H1 (cell line): Measurements from ENCODE around the gene MYDGF. TPM values are rescaled to one million over a fixed set of nuclear protein-coding genes. Genes with fewer than 3 reads are reported as not detected.
A peak's percentile ranks its signal among the peaks of the same experiment; 100 is the strongest.
"Not testable (repeated sequence)": the region's sequence is repeated elsewhere in the genome, so short reads cannot be mapped to it uniquely, and the experiment has no call there.

Source experiments
- CTCF ChIA-PET: fragments of 300-600 bp; sonication (Branson Sonifier 250); formaldehyde crosslinking; loops from one replicate; lab custom pipeline; 2021; ENCODE audit not compliant: partially characterized antibody; lab: Charles Lee
- POLR2A ChIA-PET: fragments of 300-600 bp; sonication (Branson Sonifier 250); formaldehyde crosslinking; loops from one replicate; lab custom pipeline; 2021; ENCODE audit warnings: inconsistent platforms; ENCODE audit not compliant: partially characterized antibody; lab: Charles Lee
- DNase-seq, 2 experiments: peaks; one replicate each; pipeline versions ENCODE4 v3.0.0 to v3.0.0-alpha.2; 2010 to 2022; ENCODE audit warnings: low spot score in 2 of 2, low read depth in 1 of 2, mixed read lengths in 1 of 2
- FAIRE-seq: peaks from 2 replicates; lab custom pipeline; 2011; peaks lifted over from hg19 to GRCh38; lab: Jason Lieb, UNC
- H2AFZ ChIP-seq: 2 replicates; pipeline ENCODE4 v1.8.1; 2012; ENCODE audit warnings: low read length, inconsistent platforms
- H2AK5ac ChIP-seq: 2 replicates; pipeline ENCODE4 v1.6.1; 2013; ENCODE audit warnings: low read depth, low read length
- H2BK120ac ChIP-seq: replicated peaks from 2 replicates; pipeline ENCODE3; 2013; ENCODE audit warnings: low read depth, low read length, inconsistent platforms
- H2BK12ac ChIP-seq: 2 replicates; pipeline ENCODE4 v1.6.1; 2013; ENCODE audit warnings: low read depth, low read length
- H2BK15ac ChIP-seq: 2 replicates; pipeline ENCODE4 v1.6.1; 2013; ENCODE audit warnings: low read length
- H2BK20ac ChIP-seq: 2 replicates; pipeline ENCODE4 v1.6.1; 2013; ENCODE audit warnings: low read length
- H2BK5ac ChIP-seq: 2 replicates; pipeline ENCODE4 v1.6.1; 2013; ENCODE audit warnings: low read depth, low read length
- H3K14ac ChIP-seq: 2 replicates; pipeline ENCODE4 v1.6.1; 2013; ENCODE audit warnings: inconsistent platforms; ENCODE audit not compliant: insufficient read length
- H3K18ac ChIP-seq: 2 replicates; pipeline ENCODE4 v1.6.1; 2013; ENCODE audit warnings: low read length; ENCODE audit errors: extremely low read depth
- H3K23ac ChIP-seq: 2 replicates; pipeline ENCODE4 v1.6.1; 2013; ENCODE audit warnings: inconsistent platforms; ENCODE audit not compliant: insufficient read length
- H3K23me2 ChIP-seq: 2 replicates; pipeline ENCODE4 v1.6.1; 2013; ENCODE audit warnings: low read depth, low read length
- H3K27ac ChIP-seq: 2 replicates; pipeline ENCODE4 v1.6.1; 2011; ENCODE audit warnings: low read depth, low read length, inconsistent platforms
- H3K27me3 ChIP-seq, 4 experiments: replicated peaks in 1 of 4; 1 replicate in 1 of 4; 2 replicates in 3 of 4; pipeline versions ENCODE4 v1.6.1 to v1.8.1; 2011 to 2013; ENCODE audit warnings: low read length in 3 of 4, mild to moderate bottlenecking in 3 of 4, inconsistent platforms in 2 of 4, mixed read lengths in 2 of 4, moderate library complexity in 1 of 4; ENCODE audit not compliant: control insufficient read depth in 3 of 4, insufficient read depth in 3 of 4; ENCODE audit errors: extremely low read depth in 1 of 4
- H3K36me3 ChIP-seq, 4 experiments: 2 replicates each; pipeline versions ENCODE4 v1.6.1 to v1.8.1; 2011 to 2013; ENCODE audit warnings: mild to moderate bottlenecking in 4 of 4, low read length in 3 of 4, moderate library complexity in 2 of 4, control low read depth in 1 of 4, inconsistent platforms in 1 of 4; ENCODE audit not compliant: insufficient read depth in 4 of 4, control insufficient read depth in 2 of 4
- H3K4ac ChIP-seq: replicated peaks from 2 replicates; pipeline ENCODE3; 2013; ENCODE audit warnings: low read length, low read depth, mixed read lengths, inconsistent platforms; ENCODE audit not compliant: insufficient read length
- H3K4me1 ChIP-seq, 4 experiments: replicated peaks in 1 of 4; 1 replicate in 1 of 4; 2 replicates in 3 of 4; pipeline versions ENCODE4 v1.6.1 to v1.8.1; 2011 to 2013; ENCODE audit warnings: low read length in 3 of 4, inconsistent platforms in 2 of 4, mixed read lengths in 1 of 4; ENCODE audit not compliant: insufficient read depth in 4 of 4, control insufficient read depth in 3 of 4
- H3K4me2 ChIP-seq, 2 experiments: 2 replicates each; pipeline versions ENCODE4 v1.6.1 to v1.8.1; 2011 to 2013; ENCODE audit warnings: low read depth in 2 of 2, low read length in 2 of 2, control low read depth in 1 of 2, inconsistent platforms in 1 of 2, mild to moderate bottlenecking in 1 of 2; ENCODE audit not compliant: insufficient read depth in 1 of 2
- H3K4me3 ChIP-seq, 4 experiments: fragments of 200-600, 300-600 bp in 1 of 4; sonication (generic), shearing (Covaris generic), sonication (Bioruptor Twin) in 1 of 4; 2 replicates each; pipeline versions ENCODE4 v1.5.1 to v1.8.1; 2011 to 2016; ENCODE audit warnings: low read length in 4 of 4, low read depth in 3 of 4, control low read depth in 2 of 4, inconsistent platforms in 2 of 4, mild to moderate bottlenecking in 2 of 4, mixed read lengths in 1 of 4, moderate library complexity in 1 of 4; ENCODE audit not compliant: insufficient read depth in 2 of 4; ENCODE audit errors: extremely low read depth in 1 of 4
- H3K56ac ChIP-seq: replicated peaks from 2 replicates; pipeline ENCODE3; 2013; ENCODE audit warnings: low read depth, mild to moderate bottlenecking, mixed read lengths, low read length, inconsistent platforms; ENCODE audit not compliant: insufficient read length
- H3K79me1 ChIP-seq: 2 replicates; pipeline ENCODE4 v1.6.1; 2013; ENCODE audit warnings: low read depth, low read length, control low read depth
- H3K79me2 ChIP-seq, 2 experiments: 2 replicates each; pipeline versions ENCODE4 v1.6.1 to v1.8.1; 2012 to 2013; ENCODE audit warnings: low read length in 2 of 2, mild to moderate bottlenecking in 2 of 2, inconsistent platforms in 1 of 2; ENCODE audit not compliant: insufficient read depth in 2 of 2, control insufficient read depth in 1 of 2
- H3K9ac ChIP-seq, 4 experiments: replicated peaks in 1 of 4; 1 replicate in 1 of 4; 2 replicates in 3 of 4; pipeline versions ENCODE4 v1.6.1 to v1.8.1; 2011 to 2013; ENCODE audit warnings: low read depth in 3 of 4, low read length in 3 of 4, control low read depth in 2 of 4, mild to moderate bottlenecking in 2 of 4, moderate library complexity in 2 of 4, inconsistent platforms in 1 of 4; ENCODE audit errors: extremely low read depth in 1 of 4
- H3K9me3 ChIP-seq, 2 experiments: 2 replicates each; pipeline versions ENCODE4 v1.6.1 to v1.8.1; 2012 to 2013; ENCODE audit warnings: mild to moderate bottlenecking in 2 of 2, moderate library complexity in 2 of 2, control low read depth in 1 of 2, inconsistent platforms in 1 of 2, low read depth in 1 of 2, low read length in 1 of 2, mixed read lengths in 1 of 2; ENCODE audit not compliant: insufficient read depth in 2 of 2
- H4K20me1 ChIP-seq, 2 experiments: replicated peaks in 1 of 2; 2 replicates each; pipeline versions ENCODE3 to v1.8.1; 2011 to 2013; ENCODE audit warnings: inconsistent platforms in 2 of 2, low read length in 2 of 2, mild to moderate bottlenecking in 1 of 2; ENCODE audit not compliant: insufficient read depth in 2 of 2, control insufficient read depth in 1 of 2
- H4K5ac ChIP-seq: 2 replicates; pipeline ENCODE4 v1.6.1; 2013; ENCODE audit warnings: low read length, low read depth, mixed read lengths, inconsistent platforms; ENCODE audit not compliant: insufficient read length
- H4K8ac ChIP-seq: 2 replicates; pipeline ENCODE4 v1.8.0; 2013; ENCODE audit warnings: mild to moderate bottlenecking, moderate library complexity, low read length, inconsistent platforms; ENCODE audit not compliant: insufficient read depth; ENCODE audit errors: extremely low read depth
- H4K91ac ChIP-seq: replicated peaks from 2 replicates; pipeline ENCODE3; 2013; ENCODE audit warnings: low read length, mixed read lengths, inconsistent platforms; ENCODE audit not compliant: insufficient read length
- WGBS, 2 experiments: shearing (Covaris generic) in 1 of 2; methylation state at CpG; one replicate each; pipeline versions ENCODE4 v1.1.6 to v1.1.7; 2013 to 2015; ENCODE audit warnings: low lambda C conversion rate in 2 of 2, mixed read lengths in 2 of 2, inconsistent platforms in 1 of 2, low coverage in 1 of 2, missing lambda C conversion rate in 1 of 2; ENCODE audit not compliant: insufficient replicate concordance in 2 of 2, insufficient coverage in 1 of 2, insufficient read length in 1 of 2; ENCODE audit errors: extremely low coverage in 1 of 2, missing lambda C conversion rate in 1 of 2; 5-methylcytosine and 5-hydroxymethylcytosine counted together
- polyA plus RNA-seq, 7 experiments: library from polyadenylated mRNA; depleted of rRNA in 3 of 7; stranded (reverse) in 5 of 7; unstranded in 2 of 7; fragments of >200 nt in 5 of 7; fragments of 200-250 nt in 2 of 7; gene quantifications; 1 replicate in 5 of 7; 2 replicates in 1 of 7; 4 replicates in 1 of 7; pipeline versions ENCODE4 v1.2.1 to v1.2.3, GENCODE V29; 2011 to 2013; ENCODE audit warnings: missing spikeins in 2 of 7, mixed read lengths in 2 of 7
- total RNA-seq: library from RNA; stranded (reverse); fragmentation: NEBNext Ultra II Directional; extraction: Animal tissue kit (Norgen Biotek cat#: 25700); gene quantifications from 2 replicates; pipeline ENCODE4 v1.2.1, GENCODE V29; 2021

Gene MYDGF
- total and polyA plus RNA-seq, 2 of the 8 experiments (the other 6 are each of a cell fraction or from before 2014, with no cell fraction given) = 40.6 to 51.1 TPM

DNA sequence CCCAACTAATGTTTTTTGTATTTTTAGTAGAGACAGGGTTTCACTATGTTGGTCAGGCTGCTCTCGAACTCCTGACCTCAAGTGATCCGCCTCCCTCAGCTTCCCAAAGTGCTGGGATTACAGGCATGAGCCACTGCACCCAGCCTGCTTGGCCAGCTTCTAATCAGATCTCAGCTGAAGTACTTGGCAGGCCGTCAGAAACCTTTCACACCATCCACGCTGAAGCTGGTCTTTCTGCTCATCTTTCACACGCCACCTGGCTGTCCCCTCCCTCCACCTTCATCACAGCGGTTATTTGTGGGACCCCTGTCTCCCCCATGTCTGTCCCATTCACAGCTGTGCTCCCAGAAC, 45.0 kb upstream of the MYDGF start:
- H3K9ac ChIP-seq, H3K4me1 ChIP-seq, H2BK5ac ChIP-seq, H4K5ac ChIP-seq, H3K23me2 ChIP-seq, H3K56ac ChIP-seq, H3K23ac ChIP-seq, H3K9me3 ChIP-seq, H3K18ac ChIP-seq, CTCF ChIA-PET, H3K4ac ChIP-seq, H3K27ac ChIP-seq, H2AK5ac ChIP-seq, H3K27me3 ChIP-seq, H3K14ac ChIP-seq, H2BK20ac ChIP-seq, H2BK120ac ChIP-seq, H2AFZ ChIP-seq, H3K4me3 ChIP-seq, POLR2A ChIA-PET, H2BK15ac ChIP-seq, H2BK12ac ChIP-seq, H3K79me2 ChIP-seq, H3K79me1 ChIP-seq, H4K91ac ChIP-seq, DNase-seq, H3K4me2 ChIP-seq, FAIRE-seq: not testable (repeated sequence)
- Histone ChIP-seq H4K20me1 (peaks cover 6 to 16% of the 10 kb centered on the region in 2 experiments), H3K36me3 (peaks cover 11 to 47% (median 37%) of the 10 kb centered on the region in 4 experiments; a peak in 7 of 8 replicates), H4K8ac (peak overlapping the region; percentile 51; the same call in 1 of the 2 replicates)
- 94% methylated on average over 6 of the region's 6 CpGs; no CpG with 5 or more reads in 1 of the 2 experiments for WGBS, 2 experiments
